H9 (cell line): ENCODE measurements around the gene STKLD1. TPM values are rescaled to one million over a fixed set of nuclear protein-coding genes. Genes with fewer than 3 reads are reported as not detected.

Experiments
- DNase-seq: peaks from one replicate; pipeline ENCODE4 v3.0.0-alpha.2; 2017
- H2AFZ ChIP-seq: one replicate; pipeline ENCODE4 v1.6.1; 2013; ENCODE audit warnings: mild to moderate bottlenecking, low read length, control low read depth, moderate library complexity
- H2AK5ac ChIP-seq: 2 replicates; pipeline ENCODE4 v1.6.1; 2013; ENCODE audit warnings: low read length, control low read depth, mixed read lengths; ENCODE audit not compliant: insufficient read length
- H2BK120ac ChIP-seq: one replicate; pipeline ENCODE4 v1.6.1; 2013; ENCODE audit warnings: low read depth, mild to moderate bottlenecking, low read length, control low read depth, inconsistent platforms; ENCODE audit not compliant: poor library complexity, severe bottlenecking
- H2BK12ac ChIP-seq: 2 replicates; pipeline ENCODE4 v1.6.1; 2013; ENCODE audit warnings: low read length, control low read depth, mixed read lengths, low read depth; ENCODE audit not compliant: insufficient read length
- H2BK15ac ChIP-seq: 2 replicates; pipeline ENCODE4 v1.6.1; 2013; ENCODE audit warnings: low read depth, low read length, control low read depth
- H2BK20ac ChIP-seq: one replicate; pipeline ENCODE4 v1.6.1; 2013; ENCODE audit warnings: low read depth, mild to moderate bottlenecking, low read length, control low read depth, inconsistent platforms; ENCODE audit not compliant: poor library complexity, severe bottlenecking
- H2BK5ac ChIP-seq: 2 replicates; pipeline ENCODE4 v1.6.1; 2013; ENCODE audit warnings: low read length, control low read depth, mixed read lengths; ENCODE audit not compliant: insufficient read length
- H3K14ac ChIP-seq: 2 replicates; pipeline ENCODE4 v1.6.1; 2013; ENCODE audit warnings: low read length, control low read depth; ENCODE audit not compliant: insufficient read depth
- H3K18ac ChIP-seq: 2 replicates; pipeline ENCODE4 v1.6.1; 2013; ENCODE audit warnings: low read depth, mild to moderate bottlenecking, mixed read lengths, low read length, control low read depth; ENCODE audit not compliant: insufficient read length
- H3K23ac ChIP-seq: 2 replicates; pipeline ENCODE4 v1.6.1; 2013; ENCODE audit warnings: low read length, control low read depth, mixed read lengths, low read depth; ENCODE audit not compliant: insufficient read length
- H3K23me2 ChIP-seq: 2 replicates; pipeline ENCODE4 v1.6.1; 2013; ENCODE audit warnings: low read depth, mild to moderate bottlenecking, mixed read lengths, low read length, control low read depth; ENCODE audit not compliant: insufficient read length, poor library complexity, severe bottlenecking
- H3K27ac ChIP-seq: 2 replicates; pipeline ENCODE4 v1.5.1; 2013; ENCODE audit warnings: low read length, control low read depth, mixed read lengths, low read depth; ENCODE audit not compliant: insufficient read length
- H3K27me3 ChIP-seq: 2 replicates; pipeline ENCODE4 v1.6.1; 2013; ENCODE audit warnings: low read length, control low read depth, inconsistent platforms; ENCODE audit not compliant: insufficient read depth
- H3K4ac ChIP-seq: 2 replicates; pipeline ENCODE4 v1.6.1; 2013; ENCODE audit warnings: low read depth, mild to moderate bottlenecking, control low read depth, inconsistent platforms, low read length, moderate library complexity
- H3K4me1 ChIP-seq: 2 replicates; pipeline ENCODE4 v1.6.1; 2013; ENCODE audit warnings: low read length, control low read depth, inconsistent platforms; ENCODE audit not compliant: insufficient read depth
- H3K4me2 ChIP-seq: 2 replicates; pipeline ENCODE4 v1.6.1; 2013; ENCODE audit warnings: low read length, control low read depth, mixed read lengths; ENCODE audit not compliant: insufficient read length, insufficient read depth
- H3K56ac ChIP-seq: 2 replicates; pipeline ENCODE4 v1.6.1; 2013; ENCODE audit warnings: low read depth, mild to moderate bottlenecking, mixed read lengths, low read length, control low read depth; ENCODE audit not compliant: insufficient read length
- H3K79me1 ChIP-seq: 2 replicates; pipeline ENCODE4 v1.6.1; 2013; ENCODE audit warnings: low read depth, mild to moderate bottlenecking, moderate library complexity, low read length, control low read depth, inconsistent platforms; ENCODE audit not compliant: insufficient read depth, poor library complexity, severe bottlenecking
- H3K79me2 ChIP-seq: 2 replicates; pipeline ENCODE4 v1.6.1; 2013; ENCODE audit warnings: low read length, control low read depth, inconsistent platforms; ENCODE audit not compliant: insufficient read depth
- H3K9ac ChIP-seq: 2 replicates; pipeline ENCODE4 v1.6.1; 2013; ENCODE audit warnings: low read length, control low read depth, mixed read lengths; ENCODE audit not compliant: insufficient read length; ENCODE audit errors: extremely low read depth
- H3K9me3 ChIP-seq: one replicate; pipeline ENCODE4 v1.6.1; 2013; ENCODE audit warnings: low read depth, low read length, inconsistent platforms; ENCODE audit not compliant: control insufficient read depth
- H3T11ph ChIP-seq: one replicate; pipeline ENCODE4 v1.6.1; 2013; ENCODE audit warnings: mild to moderate bottlenecking, low read length, control low read depth, inconsistent platforms
- H4K20me1 ChIP-seq: one replicate; pipeline ENCODE4 v1.6.1; 2013; ENCODE audit not compliant: control insufficient read depth, insufficient read length, insufficient read depth
- H4K5ac ChIP-seq: 2 replicates; pipeline ENCODE4 v1.6.1; 2013; ENCODE audit warnings: low read depth, mild to moderate bottlenecking, mixed read lengths, low read length, control low read depth; ENCODE audit not compliant: insufficient read length
- H4K8ac ChIP-seq: replicated peaks from 2 replicates; pipeline ENCODE4 v1.6.1; 2013; ENCODE audit warnings: low read length, control low read depth, mixed read lengths, low read depth; ENCODE audit not compliant: insufficient read length
- H4K91ac ChIP-seq: 2 replicates; pipeline ENCODE4 v1.6.1; 2013; ENCODE audit warnings: low read depth, mild to moderate bottlenecking, moderate library complexity, mixed read lengths, low read length, control low read depth; ENCODE audit not compliant: insufficient read length
- H3K27ac Mint-ChIP-seq, 3 experiments: 2 replicates in 2 of 3; 3 replicates in 1 of 3; pipeline ENCODE4 v1.8.0; 2020 to 2021; ENCODE audit warnings: mixed read lengths in 3 of 3, mild to moderate bottlenecking in 1 of 3, moderate library complexity in 1 of 3
- H3K27me3 Mint-ChIP-seq: 2 replicates; pipeline ENCODE4 v1.8.0; 2021; ENCODE audit warnings: low read depth, mild to moderate bottlenecking, moderate library complexity, mixed read lengths
- H3K36me3 Mint-ChIP-seq, 3 experiments: 2 replicates in 2 of 3; 3 replicates in 1 of 3; pipeline ENCODE4 v1.8.0; 2020 to 2021; ENCODE audit warnings: low read depth in 3 of 3, mixed read lengths in 3 of 3; ENCODE audit not compliant: insufficient read depth in 1 of 3
- H3K4me1 Mint-ChIP-seq, 2 experiments: 2 replicates each; pipeline ENCODE4 v1.8.0; 2020; ENCODE audit warnings: mixed read lengths in 2 of 2
- H3K4me3 Mint-ChIP-seq, 2 experiments: 2 replicates in 1 of 2; 3 replicates in 1 of 2; pipeline ENCODE4 v1.8.0; 2020 to 2021; ENCODE audit warnings: mild to moderate bottlenecking in 2 of 2, mixed read lengths in 2 of 2, moderate library complexity in 1 of 2
- H3K9me3 Mint-ChIP-seq, 2 experiments: 2 replicates in 1 of 2; 3 replicates in 1 of 2; pipeline ENCODE4 v1.8.0; 2020; ENCODE audit warnings: mild to moderate bottlenecking in 2 of 2, mixed read lengths in 2 of 2, moderate library complexity in 1 of 2
- WGBS: extraction: QIAGEN DNeasy Blood & Tissue Kit; methylation state at CpG from one replicate; pipeline ENCODE4 v1.1.7; 2013; ENCODE audit warnings: missing lambda C conversion rate, low lambda C conversion rate, mixed read lengths; ENCODE audit not compliant: insufficient read length; ENCODE audit errors: extremely low coverage; 5-methylcytosine and 5-hydroxymethylcytosine counted together
- total RNA-seq: library from RNA; stranded (reverse); gene quantifications from 2 replicates; pipeline ENCODE4 v1.2.1, GENCODE V29; 2021
- TF ChIP-seq, protein P1 (sequence below): fragments of 200-600 bp; sonication (generic); conservative IDR thresholded peaks from 3 replicates; pipeline ENCODE4 v1.8.0; 2021; ENCODE audit warnings: antibody characterized with exemption, mild to moderate bottlenecking

STKLD1 gene
- total RNA-seq, 1 experiment from 2014 or later, result 0.57 TPM

DNA sequence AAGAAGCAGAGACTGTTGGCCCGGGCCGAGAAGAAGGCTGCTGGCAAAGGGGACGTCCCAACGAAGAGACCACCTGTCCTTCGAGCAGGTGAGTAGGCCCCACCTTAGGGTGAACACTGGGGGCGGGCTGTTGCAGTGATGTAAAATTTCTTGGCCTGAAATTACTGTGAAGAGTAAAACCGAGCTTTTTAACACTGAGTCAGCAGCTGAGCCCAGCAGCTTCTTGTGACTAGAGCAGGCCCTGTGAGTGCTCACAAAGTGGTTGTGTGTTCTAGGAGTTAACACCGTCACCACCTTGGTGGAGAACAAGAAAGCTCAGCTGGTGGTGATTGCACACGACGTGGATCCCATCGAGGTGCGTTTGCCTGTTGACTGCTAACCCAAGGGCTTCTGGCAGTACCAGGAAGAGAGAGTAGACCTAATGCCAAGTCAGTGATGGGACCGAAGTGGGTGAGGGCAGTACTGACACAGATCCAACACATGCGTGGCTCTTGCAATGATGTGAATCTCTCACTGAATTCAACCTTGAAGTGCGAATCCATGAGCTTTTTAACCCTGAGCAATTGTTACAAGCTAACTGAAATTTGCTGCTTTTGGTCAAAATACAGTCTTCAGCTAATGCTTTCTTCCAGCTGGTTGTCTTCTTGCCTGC is 26.1 kb upstream of the STKLD1 start:
- H3K9ac ChIP-seq, result peak overlapping the region; percentile 31
- no peak overlapping the region for H2BK5ac ChIP-seq
- no peaks in the 10 kb centered on the region for H3K27me3 ChIP-seq
- no peak overlapping the region for H2BK15ac ChIP-seq
- H4K5ac ChIP-seq, result no peak overlapping the region
- peaks cover 13% of the 10 kb centered on the region; the same call in 1 of the 2 replicates for H3K79me2 ChIP-seq
- Mint-ChIP-seq H3K4me1 (peaks cover 24 to 35% of the 10 kb centered on the region in 2 experiments), H3K27me3 (no peaks in the 10 kb centered on the region), H3K36me3 (peaks cover 50 to 73% (median 66%) of the 10 kb centered on the region in 3 experiments), H3K27ac (peak overlapping the region; percentile 77 to 97 (median 86); a peak in 6 of 7 replicates), H3K9me3 (peaks cover 0 to 3% of the 10 kb centered on the region in 2 experiments; a peak in 1 of 5 replicates), H3K4me3 (peak overlapping the region; percentile 95 to 99)
- no peak overlapping the region for H2AFZ ChIP-seq
- WGBS, result no CpG with 5 or more reads among the region's 15 CpGs
- H4K8ac ChIP-seq, result no peak overlapping the region
- peaks cover 5% of the 10 kb centered on the region for H3K23me2 ChIP-seq
- no peak overlapping the region for H3K23ac ChIP-seq
- H3K79me1 ChIP-seq, result peaks cover 10% of the 10 kb centered on the region
- no peak overlapping the region for H2BK20ac ChIP-seq
- H2AK5ac ChIP-seq, result no peak overlapping the region
- no peak overlapping the region for H3K27ac ChIP-seq
- peak overlapping the region; percentile 98 for H3K4me2 ChIP-seq
- H3T11ph ChIP-seq, result no peak overlapping the region
- no peak overlapping the region for H3K56ac ChIP-seq
- H3K14ac ChIP-seq, result no peak overlapping the region
- DNase-seq, result no peak
- H4K91ac ChIP-seq, result no peak overlapping the region
- no peak overlapping the region for H2BK120ac ChIP-seq
- no peaks in the 10 kb centered on the region for H4K20me1 ChIP-seq
- no peak overlapping the region for H2BK12ac ChIP-seq
- H3K4me1 ChIP-seq, result no peaks in the 10 kb centered on the region; the same call in 1 of the 2 replicates
- H3K9me3 ChIP-seq, result no peaks in the 10 kb centered on the region
- TF ChIP-seq, protein P1, sequence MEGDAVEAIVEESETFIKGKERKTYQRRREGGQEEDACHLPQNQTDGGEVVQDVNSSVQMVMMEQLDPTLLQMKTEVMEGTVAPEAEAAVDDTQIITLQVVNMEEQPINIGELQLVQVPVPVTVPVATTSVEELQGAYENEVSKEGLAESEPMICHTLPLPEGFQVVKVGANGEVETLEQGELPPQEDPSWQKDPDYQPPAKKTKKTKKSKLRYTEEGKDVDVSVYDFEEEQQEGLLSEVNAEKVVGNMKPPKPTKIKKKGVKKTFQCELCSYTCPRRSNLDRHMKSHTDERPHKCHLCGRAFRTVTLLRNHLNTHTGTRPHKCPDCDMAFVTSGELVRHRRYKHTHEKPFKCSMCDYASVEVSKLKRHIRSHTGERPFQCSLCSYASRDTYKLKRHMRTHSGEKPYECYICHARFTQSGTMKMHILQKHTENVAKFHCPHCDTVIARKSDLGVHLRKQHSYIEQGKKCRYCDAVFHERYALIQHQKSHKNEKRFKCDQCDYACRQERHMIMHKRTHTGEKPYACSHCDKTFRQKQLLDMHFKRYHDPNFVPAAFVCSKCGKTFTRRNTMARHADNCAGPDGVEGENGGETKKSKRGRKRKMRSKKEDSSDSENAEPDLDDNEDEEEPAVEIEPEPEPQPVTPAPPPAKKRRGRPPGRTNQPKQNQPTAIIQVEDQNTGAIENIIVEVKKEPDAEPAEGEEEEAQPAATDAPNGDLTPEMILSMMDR, result no peak
- H3K18ac ChIP-seq, result no peak overlapping the region
- no peak overlapping the region for H3K4ac ChIP-seq
